Left lobe of liver (tissue), 2 donors: ENCODE data around the gene YIPF7. TPM values are rescaled to one million over a fixed set of nuclear protein-coding genes. Genes with fewer than 3 reads are reported as not detected.

Experiments used
- ATAC-seq: fragments of 200-7000 bp; cut with Tn5 transposase; one replicate; pipeline ENCODE4 v1.9.1; 2020; ENCODE audit warnings: mild to moderate bottlenecking, moderate library complexity
- DNase-seq: peaks from one replicate; pipeline ENCODE4 v3.0.0-alpha.2; 2020; ENCODE audit warnings: low spot score
- total RNA-seq: library from RNA; stranded (reverse); gene quantifications from one replicate; pipeline ENCODE4 v1.2.1, GENCODE V29; 2021
- donor health status: DM: no; HTN: no; CAD: no; lungs with moderate emphysema.
- donor health status: DM: no; HTN: yes; CAD: no.

Gene YIPF7
- total RNA-seq, 1 donor from 2014 or later = not detected

DNA sequence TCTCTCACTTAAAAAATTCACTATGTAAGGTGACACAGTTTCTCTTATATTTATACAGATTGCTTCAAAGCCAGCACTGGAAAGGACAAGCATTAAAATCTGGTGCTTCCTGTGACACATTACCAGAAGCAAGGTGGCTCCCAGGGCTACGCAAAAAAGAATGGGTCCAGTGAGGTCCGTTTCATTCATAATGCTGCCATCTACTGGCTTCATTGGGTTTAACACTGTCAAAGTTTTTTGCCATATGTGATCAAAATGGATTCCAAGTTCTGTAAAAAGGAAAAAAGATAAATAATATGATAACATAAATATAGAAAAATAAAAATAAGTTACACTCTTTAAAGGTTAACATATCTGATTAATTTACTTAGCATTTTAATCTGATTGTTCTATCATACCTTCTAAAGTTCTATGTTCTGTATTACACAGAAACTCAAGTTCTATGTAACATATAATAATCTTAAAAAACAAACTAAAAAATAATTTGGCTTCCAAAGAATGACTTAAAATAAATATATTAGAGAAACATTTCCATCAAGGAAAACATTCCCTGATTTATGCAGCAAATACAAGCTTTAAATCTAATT, 22.1 kb downstream of the YIPF7 start:
- DNase-seq (no peak), ATAC-seq (peak; percentile 94)

- no peak for ATAC-seq
- no peak for DNase-seq
These were observed 27.7 kb downstream of the YIPF7 start for GRCh38 chr4:44623676-44624075.

GRCh38 chr4:44616621-44617020, 34.8 kb downstream of the YIPF7 start:
- DNase-seq = no peak
- ATAC-seq = no peak

- DNase-seq = no peak
- ATAC-seq = no peak
These were observed 68.0 kb downstream of the YIPF7 start for GRCh38 chr4:44583393-44583792.

- DNase-seq = no peak
- no peak for ATAC-seq
These were observed 71.2 kb downstream of the YIPF7 start for GRCh38 chr4:44580231-44580630.

DNA sequence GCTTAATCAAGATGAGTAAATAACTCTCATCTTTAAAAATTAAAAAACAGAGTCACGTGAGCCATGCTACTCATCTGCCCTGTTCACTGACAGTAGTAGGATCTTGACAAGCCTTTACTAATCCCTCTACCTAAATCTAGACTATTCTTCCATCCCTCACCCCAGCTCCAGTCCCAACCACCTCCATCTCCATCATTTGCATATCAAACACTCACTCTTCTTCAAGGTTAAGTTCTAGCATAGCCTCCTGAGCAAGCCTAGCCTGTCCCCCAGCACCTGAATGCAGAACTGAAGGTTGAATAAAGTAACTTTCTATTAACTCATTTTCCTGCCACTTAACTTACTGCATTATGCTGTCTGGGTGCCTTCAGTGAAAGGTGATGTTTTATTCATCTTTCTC, 72.5 kb downstream of the YIPF7 start:
- DNase-seq = no peak
- no peak for ATAC-seq

Other genes starting within 250 kb of the YIPF7 start
- not detected for gene KCTD8, start 202.8 kb downstream of the YIPF7 start, total RNA-seq
- 13.2 TPM for gene GUF1, start 26.8 kb upstream of the YIPF7 start, total RNA-seq
- gene GNPDA2, start 74.9 kb upstream of the YIPF7 start, total RNA-seq = 1.3 TPM